Stimulated activated CD4-positive, alpha-beta T cell treated with anti-CD3 and anti-CD28 coated beads, Interleukin-12 subunit alpha, Interleukin-12 subunit beta, amount 100 ng/mL, for 48 hours (primary cell): Measurements from ENCODE around the gene CREB1.

ENCODE experiments used
- DNase-seq, 3 donors: peaks; one replicate each; pipeline ENCODE4 v3.0.0-alpha.2; 2020; ENCODE audit warnings: low read depth in 2 of 3, low spot score in 1 of 3

The CREB1 gene

GRCh38 chr2:207540431-207540830 is 10.7 kb downstream of the CREB1 start:
- DNase-seq: no peak

- DNase-seq: no peak
Observed at GRCh38 chr2:207541933-207542332, 12.2 kb downstream of the CREB1 start.

GRCh38 chr2:207543272-207543671 is 13.5 kb downstream of the CREB1 start:
- no peak for DNase-seq

- DNase-seq: no peak
Observed at GRCh38 chr2:207546822-207547221, 17.1 kb downstream of the CREB1 start.

- no peak for DNase-seq
Observed at GRCh38 chr2:207549145-207549544, 19.4 kb downstream of the CREB1 start.

- DNase-seq: no peak
Observed at GRCh38 chr2:207558079-207558491, 28.3 kb downstream of the CREB1 start.

- DNase-seq: no peak
Observed at GRCh38 chr2:207561386-207562080, 31.8 kb downstream of the CREB1 start.

GRCh38 chr2:207565736-207566500 is 36.2 kb downstream of the CREB1 start:
- no peak for DNase-seq

GRCh38 chr2:207567671-207568070 is 37.9 kb downstream of the CREB1 start:
- no peak for DNase-seq

GRCh38 chr2:207571370-207571769 is 41.6 kb downstream of the CREB1 start:
- no peak for DNase-seq

GRCh38 chr2:207584952-207585351 is 55.2 kb downstream of the CREB1 start:
- no peak for DNase-seq

- no peak for DNase-seq
Observed at GRCh38 chr2:207587305-207587704, 57.5 kb downstream of the CREB1 start.

- no peak for DNase-seq
Observed at GRCh38 chr2:207589143-207589542, 59.4 kb downstream of the CREB1 start.

- no peak for DNase-seq
Observed at GRCh38 chr2:207593277-207593676, 63.5 kb downstream of the CREB1 start.

GRCh38 chr2:207594264-207594663 is 64.5 kb downstream of the CREB1 start:
- no peak for DNase-seq

- DNase-seq: no peak
Observed at GRCh38 chr2:207594731-207595130, 65.0 kb downstream of the CREB1 start.

- DNase-seq: no peak
Observed at GRCh38 chr2:207599636-207600035, 69.9 kb downstream of the CREB1 start.

- no peak for DNase-seq
Observed at GRCh38 chr2:207600231-207600630, 70.5 kb downstream of the CREB1 start.

- DNase-seq: no peak
Observed at GRCh38 chr2:207601774-207602173, 72.0 kb downstream of the CREB1 start.

- DNase-seq: no peak
Observed at GRCh38 chr2:207603486-207603885, 73.7 kb downstream of the CREB1 start.

GRCh38 chr2:207606399-207606798 is 76.6 kb downstream of the CREB1 start:
- no peak for DNase-seq

GRCh38 chr2:207606829-207607228 is 77.1 kb downstream of the CREB1 start:
- no peak for DNase-seq

- no peak for DNase-seq
Observed at GRCh38 chr2:207612714-207613113, 83.0 kb downstream of the CREB1 start.
